KMS-11 (cell line): ENCODE results near the gene GGACT.
"Not testable (repeated sequence)": the region's sequence is repeated elsewhere in the genome, so short reads cannot be mapped to it uniquely, and the experiment has no call there.

ENCODE experiments used
- H2AFZ ChIP-seq: fragments of 200-600 bp; sonication (generic); 2 replicates; pipeline ENCODE4 v1.6.1; 2016; ENCODE audit warnings: antibody characterized with exemption, mixed run types, low read depth
- H3K27ac ChIP-seq: fragments of 200-600 bp; sonication (generic); 2 replicates; pipeline ENCODE4 v1.6.1; 2016; ENCODE audit warnings: mild to moderate bottlenecking, mixed run types
- H3K27me3 ChIP-seq: fragments of 200-600 bp; sonication (generic); 2 replicates; pipeline ENCODE4 v1.6.1; 2017; ENCODE audit warnings: mild to moderate bottlenecking, low read depth, mixed run types, moderate library complexity; ENCODE audit not compliant: insufficient read depth
- H3K36me3 ChIP-seq: fragments of 200-600 bp; sonication (generic); 2 replicates; pipeline ENCODE4 v1.6.1; 2017; ENCODE audit warnings: mild to moderate bottlenecking, mixed run types; ENCODE audit not compliant: insufficient read depth
- H3K4me1 ChIP-seq: fragments of 200-600 bp; sonication (generic); 2 replicates; pipeline ENCODE4 v1.6.1; 2016; ENCODE audit warnings: mild to moderate bottlenecking, low read depth, mixed run types; ENCODE audit not compliant: poor library complexity, severe bottlenecking
- H3K4me2 ChIP-seq: fragments of 200-600 bp; sonication (generic); 2 replicates; pipeline ENCODE4 v1.7.0; 2016; ENCODE audit warnings: mild to moderate bottlenecking, mixed run types
- H3K4me3 ChIP-seq: fragments of 200-600 bp; sonication (generic); IDR thresholded peaks from 2 replicates; pipeline ENCODE4 v1.6.1; 2017; ENCODE audit warnings: low read depth, low read length, mixed read lengths; ENCODE audit not compliant: insufficient read depth
- H3K79me2 ChIP-seq: fragments of 200-600 bp; sonication (generic); 2 replicates; pipeline ENCODE4 v1.6.1; 2016; ENCODE audit warnings: low read depth, mixed run types; ENCODE audit not compliant: insufficient read depth
- H3K9ac ChIP-seq: fragments of 200-600 bp; sonication (generic); 2 replicates; pipeline ENCODE4 v1.6.1; 2016; ENCODE audit warnings: mild to moderate bottlenecking, mixed run types
- H4K20me1 ChIP-seq: fragments of 200-600 bp; sonication (generic); 2 replicates; pipeline ENCODE4 v1.6.1; 2016; ENCODE audit warnings: mild to moderate bottlenecking, mixed run types; ENCODE audit not compliant: insufficient read depth
- TF ChIP-seq, protein P1 (sequence below): fragments of 200-600 bp; sonication (generic); conservative IDR thresholded peaks from 2 replicates; pipeline ENCODE4 v1.6.1; 2017; ENCODE audit warnings: low read depth, mild to moderate bottlenecking, antibody characterized with exemption, low read length, moderate library complexity, mixed read lengths

GGACT gene

DNA sequence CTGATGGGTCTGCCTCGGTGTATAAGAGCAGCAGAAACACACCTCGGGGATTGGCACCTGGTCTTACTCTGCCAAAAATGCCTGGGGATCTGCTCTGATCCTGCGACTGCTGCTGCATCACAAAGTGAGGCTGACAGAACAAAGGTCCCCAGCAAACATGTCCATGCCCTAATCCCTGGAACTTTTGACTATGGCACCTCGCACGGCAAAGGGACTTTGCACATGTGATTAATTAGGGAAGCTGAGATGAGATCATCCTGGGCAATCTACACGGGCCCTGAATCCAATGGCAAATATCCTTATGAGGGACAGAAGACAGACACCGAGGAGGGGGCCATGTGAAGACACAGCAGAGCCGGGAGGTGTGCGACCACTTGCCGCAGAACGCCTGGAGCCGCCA is 8.5 kb downstream of the GGACT start:
- H3K36me3 ChIP-seq, result no peaks in the 10 kb centered on the region
- H3K4me1 ChIP-seq, result peaks cover 10% of the 10 kb centered on the region
- H3K27me3 ChIP-seq, result no peaks in the 10 kb centered on the region
- H3K9ac ChIP-seq, result no peak overlapping the region
- H3K79me2 ChIP-seq, result no peaks in the 10 kb centered on the region
- H3K4me3 ChIP-seq, result no peak overlapping the region
- H2AFZ ChIP-seq, result no peak overlapping the region
- H3K4me2 ChIP-seq, result no peak overlapping the region
- H4K20me1 ChIP-seq, result no peaks in the 10 kb centered on the region
- no peak overlapping the region for H3K27ac ChIP-seq
- TF ChIP-seq, protein P1, sequence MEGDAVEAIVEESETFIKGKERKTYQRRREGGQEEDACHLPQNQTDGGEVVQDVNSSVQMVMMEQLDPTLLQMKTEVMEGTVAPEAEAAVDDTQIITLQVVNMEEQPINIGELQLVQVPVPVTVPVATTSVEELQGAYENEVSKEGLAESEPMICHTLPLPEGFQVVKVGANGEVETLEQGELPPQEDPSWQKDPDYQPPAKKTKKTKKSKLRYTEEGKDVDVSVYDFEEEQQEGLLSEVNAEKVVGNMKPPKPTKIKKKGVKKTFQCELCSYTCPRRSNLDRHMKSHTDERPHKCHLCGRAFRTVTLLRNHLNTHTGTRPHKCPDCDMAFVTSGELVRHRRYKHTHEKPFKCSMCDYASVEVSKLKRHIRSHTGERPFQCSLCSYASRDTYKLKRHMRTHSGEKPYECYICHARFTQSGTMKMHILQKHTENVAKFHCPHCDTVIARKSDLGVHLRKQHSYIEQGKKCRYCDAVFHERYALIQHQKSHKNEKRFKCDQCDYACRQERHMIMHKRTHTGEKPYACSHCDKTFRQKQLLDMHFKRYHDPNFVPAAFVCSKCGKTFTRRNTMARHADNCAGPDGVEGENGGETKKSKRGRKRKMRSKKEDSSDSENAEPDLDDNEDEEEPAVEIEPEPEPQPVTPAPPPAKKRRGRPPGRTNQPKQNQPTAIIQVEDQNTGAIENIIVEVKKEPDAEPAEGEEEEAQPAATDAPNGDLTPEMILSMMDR, result no peak

DNA sequence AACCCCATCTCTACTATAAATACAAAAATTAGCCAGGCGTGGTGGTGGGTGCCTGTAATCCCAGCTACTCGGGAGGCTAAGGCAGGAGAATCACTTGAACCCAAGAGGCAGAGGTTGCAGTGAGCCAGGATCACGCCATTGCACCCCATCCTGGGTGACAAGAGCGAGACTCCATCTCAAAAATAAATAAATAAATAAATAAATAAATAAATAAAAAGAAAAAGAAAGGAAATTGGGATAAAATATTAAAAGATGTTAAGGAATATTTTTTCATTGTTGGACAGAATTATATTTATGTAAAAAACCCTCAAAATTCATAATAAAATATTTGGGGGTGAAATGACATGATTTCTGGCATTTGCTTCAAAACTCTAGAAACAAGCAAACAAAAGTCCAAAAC is 11.3 kb downstream of the GGACT start:
- H3K36me3 ChIP-seq, H3K9ac ChIP-seq, H2AFZ ChIP-seq, H3K27ac ChIP-seq, H3K27me3 ChIP-seq, H4K20me1 ChIP-seq, H3K4me2 ChIP-seq, H3K4me3 ChIP-seq, H3K79me2 ChIP-seq: not testable (repeated sequence)
- peaks cover 34% of the 10 kb centered on the region for H3K4me1 ChIP-seq

DNA sequence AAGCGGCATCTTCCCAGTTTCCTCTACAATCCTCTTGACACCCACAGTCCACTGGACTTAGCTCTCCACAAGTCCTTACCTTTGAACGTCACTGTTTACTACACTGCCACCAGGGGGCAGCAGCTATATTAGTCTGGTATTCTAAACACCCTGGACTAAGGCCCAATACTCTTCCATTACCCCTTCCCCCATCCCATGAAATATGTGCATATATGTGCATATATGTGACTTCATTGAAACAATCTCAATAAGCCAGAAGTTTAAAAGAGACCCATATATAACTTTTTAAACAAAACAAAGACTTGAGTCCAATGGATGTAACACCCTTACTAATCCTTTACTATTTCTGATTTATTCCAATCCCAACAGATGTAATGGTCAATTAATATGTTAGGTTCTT is 15.5 kb downstream of the GGACT start:
- Histone ChIP-seq H2AFZ (no peak overlapping the region), H3K4me2 (no peak overlapping the region), H3K27ac (no peak overlapping the region), H3K4me3 (no peak overlapping the region), H3K27me3 (no peaks in the 10 kb centered on the region), H3K4me1 (peaks cover 34% of the 10 kb centered on the region), H3K36me3 (no peaks in the 10 kb centered on the region), H4K20me1 (no peaks in the 10 kb centered on the region), H3K9ac (no peak overlapping the region), H3K79me2 (no peaks in the 10 kb centered on the region)
- TF ChIP-seq, protein P1, result peak; percentile 76

DNA sequence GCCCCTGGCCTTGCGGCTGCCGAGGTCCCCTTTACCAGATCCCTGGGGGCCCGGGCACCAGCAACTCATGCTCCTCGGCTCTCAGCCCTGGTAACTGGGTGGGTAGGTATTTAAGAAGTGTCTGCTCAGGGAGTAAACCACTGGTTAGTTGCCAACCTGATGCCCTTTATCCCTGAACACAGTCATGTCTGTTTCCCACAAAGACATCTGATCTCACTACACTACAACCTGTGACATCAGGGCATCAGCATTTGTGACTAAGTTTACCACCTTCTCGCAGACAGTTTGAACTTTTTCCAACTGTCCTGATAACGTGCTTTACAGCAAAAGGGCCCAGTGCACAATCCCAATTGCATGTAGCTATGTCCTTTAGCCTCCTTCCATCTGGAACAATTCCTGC is 22.0 kb downstream of the GGACT start:
- H2AFZ ChIP-seq, result no peak overlapping the region
- TF ChIP-seq, protein P1, result no peak
- H3K4me2 ChIP-seq, result no peak overlapping the region

DNA sequence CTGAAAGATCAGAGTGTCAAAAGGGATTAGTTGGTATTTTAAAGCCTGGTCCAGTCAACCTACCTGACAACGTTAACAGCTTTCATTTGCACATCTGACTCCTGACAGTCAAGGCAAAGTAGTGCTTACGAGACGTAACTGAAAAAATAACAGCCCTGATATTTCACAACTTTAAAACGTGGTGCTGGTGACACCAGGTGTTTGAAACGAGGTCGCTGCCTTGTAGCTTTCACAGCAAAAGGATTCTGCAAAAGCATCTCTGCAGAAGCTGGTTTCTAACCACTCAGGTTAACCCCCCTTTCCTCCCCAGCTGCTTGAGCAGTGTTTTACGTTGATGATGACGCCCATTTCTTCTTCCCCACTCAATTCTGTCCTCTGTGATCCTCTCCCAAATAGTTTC is 23.3 kb downstream of the GGACT start:
- Histone ChIP-seq H3K79me2 (no peaks in the 10 kb centered on the region), H3K4me3 (no peak overlapping the region), H3K9ac (peak overlapping the region; percentile 36; the same call in 1 of the 2 replicates), H2AFZ (no peak overlapping the region), H3K4me2 (peak overlapping the region; percentile 67), H3K27me3 (no peaks in the 10 kb centered on the region), H3K36me3 (no peaks in the 10 kb centered on the region), H3K4me1 (peaks cover 35% of the 10 kb centered on the region), H4K20me1 (no peaks in the 10 kb centered on the region), H3K27ac (peak overlapping the region; percentile 67)
- TF ChIP-seq, protein P1, result no peak

More for the DNA sequence above, 22.0 kb downstream of the GGACT start:
- Histone ChIP-seq H3K79me2 (no peaks in the 10 kb centered on the region), H3K36me3 (no peaks in the 10 kb centered on the region), H4K20me1 (no peaks in the 10 kb centered on the region), H3K27me3 (no peaks in the 10 kb centered on the region), H3K9ac (no peak overlapping the region), H3K4me3 (no peak overlapping the region), H3K27ac (no peak overlapping the region), H3K4me1 (peaks cover 35% of the 10 kb centered on the region)
